HCT116 (cell line): Measurements from ENCODE around the gene PREX1. TPM values are rescaled to one million over a fixed set of nuclear protein-coding genes. Genes with fewer than 3 reads are reported as not detected.

ENCODE experiments used
- ATAC-seq: fragments of 200-7000 bp; cut with Tn5 transposase; 2 replicates; pipeline ENCODE4 v1.9.1; 2020; ENCODE audit warnings: mild to moderate bottlenecking, moderate library complexity
- BruUV-seq: library from RNA; stranded (reverse); fragments of 400-500 nt; replicated peaks from 2 replicates; lab custom pipeline; 2021; lab: Mats Ljungman, UMichigan
- CTCF ChIA-PET: fragments of 300-600 bp; sonication (Branson Sonifier 250); formaldehyde crosslinking; loops from one replicate; lab custom pipeline; 2021; ENCODE audit warnings: antibody characterized with exemption; lab: Charles Lee
- POLR2A ChIA-PET: fragments of 300-600, 350-600 bp; sonication (Branson Sonifier 250); formaldehyde crosslinking; loops from one replicate; lab custom pipeline; 2021; ENCODE audit warnings: antibody characterized with exemption; lab: Charles Lee
- RAD21 ChIA-PET, 2 experiments: fragments of 300-600 bp; sonication (Branson Sonifier 250); formaldehyde crosslinking; loops; one replicate each; lab custom pipeline; 2023; ENCODE audit warnings: low total read pairs in 2 of 2; ENCODE audit not compliant: uncharacterized antibody in 2 of 2, unreplicated experiment in 2 of 2, low non-redundant PET in 1 of 2; lab: Charles Lee
- DNase-seq: peaks from one replicate; pipeline ENCODE4 v3.0.0-alpha.2; 2010; ENCODE audit warnings: low read depth, low spot score
- H2AFZ ChIP-seq: fragments of 200-600 bp; shearing (Covaris generic), sonication (generic); 2 replicates; pipeline ENCODE4 v1.6.1; 2017; ENCODE audit warnings: low read depth, mixed run types, mixed read lengths, antibody characterized with exemption, low read length; ENCODE audit not compliant: poor library complexity, severe bottlenecking
- H3K27ac ChIP-seq: 2 replicates; pipeline ENCODE4 v1.5.1; 2012; ENCODE audit warnings: low read depth, low read length
- H3K27me3 ChIP-seq: fragments of 200-600 bp; sonication (generic); 2 replicates; pipeline ENCODE4 v1.6.1; 2016; ENCODE audit warnings: mixed run types, low read length, mixed read lengths; ENCODE audit not compliant: insufficient read depth
- H3K36me3 ChIP-seq, 2 experiments: fragments of 200-500 bp in 1 of 2; fragments of 200-600 bp in 1 of 2; sonication (Bioruptor generic) in 1 of 2; sonication (generic) in 1 of 2; 2 replicates each; pipeline versions ENCODE4 v1.5.1 to v1.6.1; 2014 to 2016; ENCODE audit warnings: low read length in 2 of 2, inconsistent platforms in 1 of 2, mixed read lengths in 1 of 2, mixed run types in 1 of 2; ENCODE audit not compliant: insufficient read depth in 2 of 2, control insufficient read depth in 1 of 2
- H3K4me1 ChIP-seq, 2 experiments: fragments of 200-600 bp in 1 of 2; sonication (generic) in 1 of 2; 2 replicates each; pipeline versions ENCODE4 v1.5.1 to v1.6.1; 2012 to 2017; ENCODE audit warnings: low read length in 2 of 2, inconsistent platforms in 1 of 2, mild to moderate bottlenecking in 1 of 2, mixed read lengths in 1 of 2, mixed run types in 1 of 2, moderate library complexity in 1 of 2; ENCODE audit not compliant: insufficient read depth in 2 of 2, control insufficient read depth in 1 of 2
- H3K4me2 ChIP-seq: fragments of 200-600 bp; sonication (generic); 2 replicates; pipeline ENCODE4 v1.6.1; 2017; ENCODE audit warnings: mixed run types, low read length, mixed read lengths
- H3K4me3 ChIP-seq, 2 experiments: fragments of 200-600 bp in 1 of 2; sonication (generic) in 1 of 2; replicated peaks in 1 of 2; 2 replicates each; pipeline ENCODE4 v1.5.1; 2011 to 2016; ENCODE audit warnings: low read length in 2 of 2, control low read depth in 1 of 2, low read depth in 1 of 2, mild to moderate bottlenecking in 1 of 2, mixed read lengths in 1 of 2, mixed run types in 1 of 2
- H3K79me2 ChIP-seq: fragments of 200-600 bp; sonication (generic); 2 replicates; pipeline ENCODE4 v1.6.1; 2017; ENCODE audit warnings: mild to moderate bottlenecking, mixed run types, low read length, moderate library complexity, mixed read lengths; ENCODE audit not compliant: insufficient read depth
- H3K9ac ChIP-seq: fragments of 200-600 bp; sonication (generic); 2 replicates; pipeline ENCODE4 v1.6.1; 2016; ENCODE audit warnings: low read length, mixed read lengths
- H3K9me2 ChIP-seq: fragments of 200-600 bp; sonication (generic), shearing (Covaris generic); 2 replicates; pipeline ENCODE4 v1.6.1; 2017; ENCODE audit warnings: mixed run types, mild to moderate bottlenecking, moderate library complexity; ENCODE audit not compliant: insufficient read depth
- H3K9me3 ChIP-seq, 2 experiments: fragments of 200-500 bp in 1 of 2; fragments of 200-600 bp in 1 of 2; sonication (Bioruptor generic) in 1 of 2; sonication (generic) in 1 of 2; 2 replicates each; pipeline ENCODE4 v1.6.1; 2014 to 2017; ENCODE audit warnings: low read length in 2 of 2, mixed read lengths in 2 of 2, inconsistent platforms in 1 of 2, low read depth in 1 of 2, mild to moderate bottlenecking in 1 of 2, mixed run types in 1 of 2, moderate library complexity in 1 of 2; ENCODE audit not compliant: control insufficient read depth in 1 of 2, insufficient read depth in 1 of 2
- H4K20me1 ChIP-seq: fragments of 200-600 bp; sonication (generic), shearing (Covaris generic); 2 replicates; pipeline ENCODE4 v1.6.1; 2017; ENCODE audit warnings: mixed run types, mild to moderate bottlenecking, moderate library complexity; ENCODE audit not compliant: insufficient read depth
- JUND ChIP-seq: IDR thresholded peaks from 2 replicates; pipeline ENCODE4 v1.6.1; 2012
- SP1 ChIP-seq: IDR thresholded peaks from 2 replicates; pipeline ENCODE4 v1.6.1; 2012; ENCODE audit warnings: low read depth
- SRF ChIP-seq: IDR thresholded peaks from 2 replicates; pipeline ENCODE4 v1.6.1; 2012; ENCODE audit warnings: low read depth
- ZNF274 ChIP-seq: fragments of 200-500 bp; sonication (Bioruptor generic); IDR thresholded peaks from 2 replicates; pipeline ENCODE4 v1.6.1; 2014; ENCODE audit warnings: mild to moderate bottlenecking, low read depth, low read length, inconsistent platforms
- intact Hi-C: fragments of 100-400 bp; cut with micrococcal nuclease; formaldehyde crosslinking; loops from 2 replicates; pipeline ENCODE4 v1.10.0; 2022
- total RNA-seq: library from RNA; stranded (reverse); gene quantifications from one replicate; pipeline ENCODE4 v1.2.1, GENCODE V29; 2021; ENCODE audit not compliant: unreplicated experiment
- TF ChIP-seq, protein P1 (sequence below): IDR thresholded peaks from 2 replicates; pipeline ENCODE4 v1.6.1; 2011; ENCODE audit warnings: mild to moderate bottlenecking, low read length, moderate library complexity; ENCODE audit not compliant: insufficient replicate concordance; ENCODE audit errors: extremely low read depth

PREX1 gene
- total RNA-seq, 1 experiment from 2014 or later, result 6.1 TPM

DNA sequence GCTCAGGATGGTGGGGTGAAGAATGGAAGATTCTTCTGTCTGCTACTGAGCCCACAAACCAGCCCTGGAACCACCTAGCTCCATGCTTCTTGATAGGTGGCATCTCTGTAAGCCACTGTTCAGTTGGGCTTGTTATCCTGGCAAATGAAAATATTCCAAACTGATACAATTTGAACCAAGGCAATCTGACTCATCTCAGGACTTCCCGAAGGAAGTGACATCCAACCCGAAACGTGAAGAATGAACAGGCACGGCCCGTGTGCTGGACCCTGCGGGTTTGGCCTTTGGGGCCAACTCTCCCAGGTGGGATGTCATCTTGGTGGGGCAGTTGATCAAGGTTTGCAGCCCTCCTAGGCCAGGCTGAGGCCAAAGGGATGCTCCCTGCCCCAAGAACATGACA is 160.3 kb downstream of the PREX1 start:
- no TSS peak for BruUV-seq
- Histone ChIP-seq H3K4me1 (no peaks in the 10 kb centered on the region), H3K4me3 (no peak overlapping the region), H2AFZ (no peak overlapping the region), H3K36me3 (no peaks in the 10 kb centered on the region), H3K9me2 (no peaks in the 10 kb centered on the region), H4K20me1 (no peaks in the 10 kb centered on the region), H3K79me2 (no peaks in the 10 kb centered on the region), H3K9ac (no peak overlapping the region), H3K27ac (no peak overlapping the region), H3K9me3 (no peaks in the 10 kb centered on the region), H3K27me3 (no peaks in the 10 kb centered on the region), H3K4me2 (no peak overlapping the region)
- TF ChIP-seq JUND, result no peak
- TF ChIP-seq, protein P1, sequence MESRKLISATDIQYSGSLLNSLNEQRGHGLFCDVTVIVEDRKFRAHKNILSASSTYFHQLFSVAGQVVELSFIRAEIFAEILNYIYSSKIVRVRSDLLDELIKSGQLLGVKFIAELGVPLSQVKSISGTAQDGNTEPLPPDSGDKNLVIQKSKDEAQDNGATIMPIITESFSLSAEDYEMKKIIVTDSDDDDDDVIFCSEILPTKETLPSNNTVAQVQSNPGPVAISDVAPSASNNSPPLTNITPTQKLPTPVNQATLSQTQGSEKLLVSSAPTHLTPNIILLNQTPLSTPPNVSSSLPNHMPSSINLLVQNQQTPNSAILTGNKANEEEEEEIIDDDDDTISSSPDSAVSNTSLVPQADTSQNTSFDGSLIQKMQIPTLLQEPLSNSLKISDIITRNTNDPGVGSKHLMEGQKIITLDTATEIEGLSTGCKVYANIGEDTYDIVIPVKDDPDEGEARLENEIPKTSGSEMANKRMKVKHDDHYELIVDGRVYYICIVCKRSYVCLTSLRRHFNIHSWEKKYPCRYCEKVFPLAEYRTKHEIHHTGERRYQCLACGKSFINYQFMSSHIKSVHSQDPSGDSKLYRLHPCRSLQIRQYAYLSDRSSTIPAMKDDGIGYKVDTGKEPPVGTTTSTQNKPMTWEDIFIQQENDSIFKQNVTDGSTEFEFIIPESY, result no peak
- POLR2A ChIA-PET, result no interaction called here
- CTCF ChIA-PET, result no interaction called here
- ATAC-seq (no peak), DNase-seq (no peak)
- intact Hi-C loops, result no loop called here
- RAD21 ChIA-PET, result no interaction called here

DNA sequence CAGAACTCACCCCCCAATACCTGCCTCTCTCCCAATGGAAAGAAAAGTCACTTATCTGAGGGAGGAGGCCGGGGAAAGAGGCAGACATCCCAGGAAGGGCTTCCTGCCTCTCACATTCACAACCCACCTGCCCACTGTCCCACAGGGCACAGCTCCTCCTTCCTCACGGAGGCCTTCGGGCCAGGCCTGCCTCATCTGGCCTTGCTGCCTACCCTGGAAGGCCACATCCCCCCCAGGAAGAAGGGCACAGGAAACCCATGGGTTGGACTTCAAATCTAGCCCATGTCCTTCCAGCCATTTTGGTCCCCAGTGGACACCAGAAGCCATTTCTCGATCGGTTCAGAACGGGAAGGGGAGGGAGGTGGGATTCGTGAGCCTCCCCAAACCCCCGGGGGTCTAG is 162.0 kb downstream of the PREX1 start:
- no peaks in the 10 kb centered on the region for H3K4me1 ChIP-seq
- TF ChIP-seq SP1 (no peak), SRF (no peak), ZNF274 (no peak)
- no peak overlapping the region for H3K4me2 ChIP-seq
- DNase-seq, result no peak
- ATAC-seq, result no peak
- ChIA-PET POLR2A (no interaction called here), CTCF (no interaction called here), RAD21 (no interaction called here)
- no peaks in the 10 kb centered on the region for H3K27me3 ChIP-seq
- no peaks in the 10 kb centered on the region for H3K79me2 ChIP-seq
- H3K36me3 ChIP-seq, result no peaks in the 10 kb centered on the region
- H3K4me3 ChIP-seq, result no peak overlapping the region
- no peaks in the 10 kb centered on the region for H3K9me3 ChIP-seq
- intact Hi-C loops, result no loop called here
- no peak overlapping the region for H3K9ac ChIP-seq
- no TSS peak for BruUV-seq
- H3K9me2 ChIP-seq, result no peaks in the 10 kb centered on the region
- H4K20me1 ChIP-seq, result no peaks in the 10 kb centered on the region
- no peak overlapping the region for H2AFZ ChIP-seq
- H3K27ac ChIP-seq, result no peak overlapping the region
